ENCODE measurements around the gene MCRS1. TPM values are rescaled to one million over a fixed set of nuclear protein-coding genes. Genes with fewer than 3 reads are reported as not detected.

MCRS1 gene
- polyA plus RNA-seq, 1 donor from 2014 or later: 109 TPM

GRCh38 chr12:49562233-49562632 lies 5.7 kb downstream of the MCRS1 start:
- peaks cover 8% of the 10 kb centered on the region for H3K79me2 ChIP-seq (replicated peaks; ENCODE audit: insufficient read depth, low read length)
- H3K4me2 ChIP-seq (ENCODE audit: low read length): no peak overlapping the region
- H3K27ac ChIP-seq (ENCODE audit: low read length): no peak overlapping the region
- no peaks in the 10 kb centered on the region for H3K9me3 ChIP-seq (ENCODE audit: low read length)
- H3K9ac ChIP-seq (ENCODE audit: low read length): no peak overlapping the region
- H4K20me1 ChIP-seq (ENCODE audit: insufficient read depth): no peaks in the 10 kb centered on the region
- no peak overlapping the region for H2AFZ ChIP-seq (ENCODE audit: low read depth, low read length)
- no peaks in the 10 kb centered on the region for H3K36me3 ChIP-seq (ENCODE audit: insufficient read depth, low read length)
- H3F3A ChIP-seq (ENCODE audit: insufficient read depth, low read length, poor library complexity, severe bottlenecking): no peaks in the 10 kb centered on the region
- H3K4me3 ChIP-seq (ENCODE audit: low read length): no peak overlapping the region
- no peaks in the 10 kb centered on the region for H3K9me2 ChIP-seq (ENCODE audit: insufficient read depth, low read length)
- no peak for TF ChIP-seq CTCF (IDR thresholded peaks at IDR 0.05; ENCODE audit: poor library complexity, severe bottlenecking)
- no peak for TF ChIP-seq RAD21 (conservative IDR thresholded peaks at IDR 0.05)
- TF ChIP-seq SMC3 (conservative IDR thresholded peaks at IDR 0.05; ENCODE audit: poor library complexity): no peak
- no peak for TF ChIP-seq TAF1 (IDR thresholded peaks at IDR 0.05; ENCODE audit: low read depth)
- no peak for TF ChIP-seq EP300 (conservative IDR thresholded peaks at IDR 0.05; ENCODE audit: poor library complexity, severe bottlenecking)
- no peak for TF ChIP-seq POLR2AphosphoS5 (IDR thresholded peaks at IDR 0.05)
- TF ChIP-seq EZH2 (IDR thresholded peaks at IDR 0.05; ENCODE audit: borderline replicate concordance, insufficient read depth, low read length, poor library complexity, severe bottlenecking): no peak
- H3K27me3 ChIP-seq (ENCODE audit: insufficient read depth, low read depth, low read length): no peaks in the 10 kb centered on the region

GRCh38 chr12:49560695-49561094 lies 7.2 kb downstream of the MCRS1 start:
- Histone ChIP-seq H3K79me2 (replicated peaks; ENCODE audit: insufficient read depth, low read length) (no peaks in the 10 kb centered on the region), H3K9me2 (ENCODE audit: insufficient read depth, low read length) (no peaks in the 10 kb centered on the region), H3K4me3 (ENCODE audit: low read length) (no peak overlapping the region), H4K20me1 (ENCODE audit: insufficient read depth) (no peaks in the 10 kb centered on the region), H3K9me3 (ENCODE audit: low read length) (no peaks in the 10 kb centered on the region), H2AFZ (ENCODE audit: low read depth, low read length) (no peak overlapping the region), H3K36me3 (ENCODE audit: insufficient read depth, low read length) (no peaks in the 10 kb centered on the region), H3K4me2 (ENCODE audit: low read length) (no peak overlapping the region), H3K9ac (ENCODE audit: low read length) (no peak overlapping the region), H3K27ac (ENCODE audit: low read length) (no peak overlapping the region), H3F3A (ENCODE audit: insufficient read depth, low read length, poor library complexity, severe bottlenecking) (no peaks in the 10 kb centered on the region), H3K27me3 (ENCODE audit: insufficient read depth, low read depth, low read length) (no peaks in the 10 kb centered on the region)
- TF ChIP-seq REST (IDR thresholded peaks at IDR 0.05; ENCODE audit: borderline replicate concordance) (no peak), RAD21 (conservative IDR thresholded peaks at IDR 0.05) (no peak), SMC3 (conservative IDR thresholded peaks at IDR 0.05; ENCODE audit: poor library complexity) (no peak), MXI1 (conservative IDR thresholded peaks at IDR 0.05; ENCODE audit: poor library complexity, severe bottlenecking) (no peak), POLR2AphosphoS5 (IDR thresholded peaks at IDR 0.05) (no peak), CTCF (IDR thresholded peaks at IDR 0.05; ENCODE audit: poor library complexity, severe bottlenecking) (no peak), EZH2 (IDR thresholded peaks at IDR 0.05; ENCODE audit: borderline replicate concordance, insufficient read depth, low read length, poor library complexity, severe bottlenecking) (no peak), TAF1 (IDR thresholded peaks at IDR 0.05; ENCODE audit: low read depth) (no peak), EP300 (conservative IDR thresholded peaks at IDR 0.05; ENCODE audit: poor library complexity, severe bottlenecking) (no peak)

All from neural cell (in vitro differentiated cells).